Mesodermal cell (in vitro differentiated cells): ENCODE results near the gene MIPOL1.

Source experiments
- H3K27ac ChIP-seq: 2 replicates; pipeline ENCODE4 v1.7.0; 2013; ENCODE audit warnings: mild to moderate bottlenecking, low read depth, low read length, moderate library complexity; ENCODE audit not compliant: severe bottlenecking
- H3K36me3 ChIP-seq: 2 replicates; pipeline ENCODE4 v1.7.1; 2013; ENCODE audit warnings: mild to moderate bottlenecking, low read length, moderate library complexity; ENCODE audit not compliant: control insufficient read depth, insufficient read depth
- H3K4me1 ChIP-seq: one replicate; pipeline ENCODE4 v1.7.1; 2013; ENCODE audit warnings: mild to moderate bottlenecking, low read length; ENCODE audit not compliant: insufficient read depth, control insufficient read depth, poor library complexity, severe bottlenecking
- H3K4me3 ChIP-seq: 2 replicates; pipeline ENCODE4 v1.7.0; 2013; ENCODE audit warnings: low read length, control low read depth, mild to moderate bottlenecking; ENCODE audit not compliant: insufficient read depth, poor library complexity, severe bottlenecking; ENCODE audit errors: extremely low read depth
- H3K9me3 ChIP-seq: 2 replicates; pipeline ENCODE4 v1.7.1; 2013; ENCODE audit warnings: mild to moderate bottlenecking, low read length, moderate library complexity; ENCODE audit not compliant: control insufficient read depth
- WGBS, 2 experiments: methylation state at CpG; one replicate each; pipeline ENCODE4 v1.1.5; 2013; ENCODE audit warnings: missing lambda C conversion rate in 2 of 2; ENCODE audit not compliant: insufficient coverage in 2 of 2; 5-methylcytosine and 5-hydroxymethylcytosine counted together

MIPOL1 gene

DNA sequence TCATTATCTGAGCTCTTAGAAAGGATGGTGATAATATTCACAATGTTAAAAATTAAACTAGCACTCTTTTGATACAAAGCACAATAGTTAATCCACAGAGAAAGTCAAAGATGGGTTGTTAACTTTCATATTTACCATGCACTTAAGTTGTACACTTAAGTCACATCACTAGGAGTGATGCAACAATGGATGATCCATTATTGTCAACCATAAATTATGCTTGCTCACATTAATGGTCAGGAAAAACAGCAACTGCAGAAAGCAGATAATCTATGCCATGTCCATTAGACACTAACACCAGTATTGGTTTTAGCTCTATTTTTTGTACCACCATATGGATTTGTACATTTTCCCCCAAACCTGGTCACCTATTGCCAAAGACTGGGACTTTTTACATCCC lies 201.8 kb downstream of the MIPOL1 start:
- Histone ChIP-seq H3K27ac (no peak overlapping the region), H3K4me3 (no peak overlapping the region), H3K36me3 (no peaks in the 10 kb centered on the region), H3K4me1 (no peaks in the 10 kb centered on the region), H3K9me3 (no peaks in the 10 kb centered on the region)

- H3K27ac ChIP-seq: no peak overlapping the region
- H3K9me3 ChIP-seq: no peaks in the 10 kb centered on the region
- no CpG with 5 or more reads among the region's 1 CpG for WGBS, 2 experiments
- no peaks in the 10 kb centered on the region for H3K4me1 ChIP-seq
- no peaks in the 10 kb centered on the region for H3K36me3 ChIP-seq
- H3K4me3 ChIP-seq: no peak overlapping the region
These were observed 203.4 kb downstream of the MIPOL1 start for GRCh38 chr14:37401093-37401492.

GRCh38 chr14:37403626-37404025 lies 205.9 kb downstream of the MIPOL1 start:
- H3K9me3 ChIP-seq: no peaks in the 10 kb centered on the region
- WGBS, 2 experiments: no CpG with 5 or more reads among the region's 1 CpG
- H3K4me3 ChIP-seq: no peak overlapping the region
- H3K4me1 ChIP-seq: no peaks in the 10 kb centered on the region
- no peaks in the 10 kb centered on the region for H3K36me3 ChIP-seq
- no peak overlapping the region for H3K27ac ChIP-seq

- no peak overlapping the region for H3K27ac ChIP-seq
- WGBS, 2 experiments: no CpG with 5 or more reads among the region's 2 CpGs
- no peaks in the 10 kb centered on the region for H3K4me1 ChIP-seq
- H3K36me3 ChIP-seq: no peaks in the 10 kb centered on the region
- H3K9me3 ChIP-seq: no peaks in the 10 kb centered on the region
- no peak overlapping the region for H3K4me3 ChIP-seq
These were observed 208.4 kb downstream of the MIPOL1 start for GRCh38 chr14:37406095-37406494.

- H3K36me3 ChIP-seq: no peaks in the 10 kb centered on the region
- H3K27ac ChIP-seq: no peak overlapping the region
- H3K9me3 ChIP-seq: no peaks in the 10 kb centered on the region
- no peak overlapping the region for H3K4me3 ChIP-seq
- WGBS, 2 experiments: 100% methylated on average over 1 to 2 of the region's 3 CpGs
- no peaks in the 10 kb centered on the region for H3K4me1 ChIP-seq
These were observed 213.5 kb downstream of the MIPOL1 start for GRCh38 chr14:37411079-37411735.

DNA sequence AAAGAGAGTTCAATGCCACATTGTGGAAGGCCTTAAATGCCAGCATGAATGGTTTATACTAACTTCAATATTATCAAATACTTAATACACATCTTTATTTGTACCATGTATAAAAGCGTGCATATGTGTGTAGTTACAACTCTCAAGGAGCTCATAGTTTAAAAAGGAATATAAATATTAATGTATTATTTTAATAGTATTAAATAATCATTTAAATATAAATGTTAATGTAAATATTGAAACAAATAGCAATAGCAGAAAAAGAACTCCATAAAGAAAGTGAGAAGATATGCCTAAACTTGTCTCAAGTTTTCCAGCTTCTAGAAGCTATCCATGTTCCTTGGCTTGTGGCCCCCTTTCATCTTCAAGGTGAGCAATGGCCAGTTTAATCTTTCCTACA lies 215.3 kb downstream of the MIPOL1 start:
- no peak overlapping the region for H3K27ac ChIP-seq
- no peak overlapping the region for H3K4me3 ChIP-seq
- WGBS, 2 experiments: no CpG with 5 or more reads among the region's 1 CpG
- no peaks in the 10 kb centered on the region for H3K36me3 ChIP-seq
- no peaks in the 10 kb centered on the region for H3K4me1 ChIP-seq
- H3K9me3 ChIP-seq: no peaks in the 10 kb centered on the region

DNA sequence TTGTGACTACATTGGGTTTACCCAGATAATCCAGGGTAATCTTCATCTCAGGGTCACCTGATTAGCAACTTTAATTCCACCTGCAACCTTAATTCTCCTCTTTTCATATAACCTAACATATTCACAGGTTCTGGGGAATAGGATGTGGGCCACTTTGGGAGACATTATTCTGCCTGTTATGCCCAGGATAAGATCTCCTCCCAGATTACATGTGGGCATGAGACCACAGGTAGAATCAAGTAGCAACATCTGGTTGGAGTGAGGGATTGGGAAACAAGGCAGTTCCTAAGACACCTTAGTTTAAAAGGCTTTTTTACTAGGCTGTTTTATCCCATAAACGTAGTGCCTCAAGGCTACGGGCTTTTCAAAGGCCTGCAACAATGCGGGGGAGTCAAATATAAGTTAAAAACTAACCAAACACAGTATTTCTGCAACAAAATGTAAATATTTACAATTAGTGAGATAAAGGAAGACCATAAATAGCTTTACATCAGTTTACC lies 215.8 kb downstream of the MIPOL1 start:
- 86% methylated on average over 1 of the region's 3 CpGs; no CpG with 5 or more reads in 1 of the 2 experiments for WGBS, 2 experiments
- no peaks in the 10 kb centered on the region for H3K4me1 ChIP-seq
- no peak overlapping the region for H3K27ac ChIP-seq
- no peaks in the 10 kb centered on the region for H3K9me3 ChIP-seq
- no peaks in the 10 kb centered on the region for H3K36me3 ChIP-seq
- no peak overlapping the region for H3K4me3 ChIP-seq

DNA sequence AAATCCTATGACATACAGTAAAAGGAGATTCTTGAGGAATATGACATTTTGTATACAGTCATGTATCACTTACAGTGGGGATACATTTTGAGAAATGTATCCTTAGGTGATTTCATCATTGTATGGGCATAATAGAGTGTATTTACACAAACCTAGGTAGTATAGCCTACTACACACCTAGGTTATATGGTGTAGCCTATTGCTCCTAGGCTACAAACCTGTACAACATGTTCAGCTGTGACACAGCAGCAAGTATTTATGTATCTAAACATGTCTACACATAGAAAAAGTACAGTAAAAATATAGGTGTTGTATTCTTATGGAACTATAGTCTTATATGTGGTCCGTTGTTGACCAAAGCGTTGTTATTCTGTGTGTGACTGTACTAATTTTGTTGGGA lies 218.5 kb downstream of the MIPOL1 start:
- Histone ChIP-seq H3K9me3 (no peaks in the 10 kb centered on the region), H3K27ac (no peak overlapping the region), H3K36me3 (no peaks in the 10 kb centered on the region), H3K4me1 (no peaks in the 10 kb centered on the region), H3K4me3 (no peak overlapping the region)
- 92 to 100% methylated on average over 1 to 2 of the region's 2 CpGs for WGBS, 2 experiments

- no peaks in the 10 kb centered on the region for H3K9me3 ChIP-seq
- no peak overlapping the region for H3K4me3 ChIP-seq
- H3K4me1 ChIP-seq: no peaks in the 10 kb centered on the region
- H3K27ac ChIP-seq: no peak overlapping the region
- no peaks in the 10 kb centered on the region for H3K36me3 ChIP-seq
- no CpG with 5 or more reads among the region's 1 CpG for WGBS, 2 experiments
These were observed 219.4 kb downstream of the MIPOL1 start for GRCh38 chr14:37417151-37417550.

GRCh38 chr14:37417833-37418232 lies 220.1 kb downstream of the MIPOL1 start:
- H3K36me3 ChIP-seq: no peaks in the 10 kb centered on the region
- WGBS, 2 experiments: no CpG with 5 or more reads among the region's 1 CpG
- H3K27ac ChIP-seq: no peak overlapping the region
- no peaks in the 10 kb centered on the region for H3K9me3 ChIP-seq
- H3K4me3 ChIP-seq: no peak overlapping the region
- H3K4me1 ChIP-seq: no peaks in the 10 kb centered on the region

GRCh38 chr14:37420622-37421021 lies 222.9 kb downstream of the MIPOL1 start:
- H3K36me3 ChIP-seq: no peaks in the 10 kb centered on the region
- no peak overlapping the region for H3K4me3 ChIP-seq
- WGBS, 2 experiments: 78% methylated on average over 2 of the region's 2 CpGs; no CpG with 5 or more reads in 1 of the 2 experiments
- H3K4me1 ChIP-seq: no peaks in the 10 kb centered on the region
- H3K9me3 ChIP-seq: no peaks in the 10 kb centered on the region
- H3K27ac ChIP-seq: no peak overlapping the region
